Activated gamma-delta T cell treated with anti-CD3 and anti-CD28 coated beads, Interleukin-2, amount 50 U/mL, for 16 hours (primary cell): ENCODE measurements around the gene ITGB4.

Experiments
- DNase-seq: peaks from one replicate; pipeline ENCODE4 v3.0.0-alpha.2; 2020; ENCODE audit warnings: low read depth

The ITGB4 gene

GRCh38 chr17:75697651-75698291 lies 23.5 kb upstream of the ITGB4 start:
- no peak for DNase-seq

- no peak for DNase-seq
These were observed 22.6 kb upstream of the ITGB4 start for GRCh38 chr17:75698659-75699058.

- no peak for DNase-seq
These were observed 20.0 kb upstream of the ITGB4 start for GRCh38 chr17:75701288-75701687.

- DNase-seq: no peak
These were observed 18.1 kb upstream of the ITGB4 start for GRCh38 chr17:75703191-75703590.

- DNase-seq: no peak
These were observed 17.7 kb upstream of the ITGB4 start for GRCh38 chr17:75703591-75703990.

- DNase-seq: no peak
These were observed 16.0 kb upstream of the ITGB4 start for GRCh38 chr17:75704963-75705875.

- DNase-seq: no peak
These were observed 15.1 kb upstream of the ITGB4 start for GRCh38 chr17:75706042-75706728.

GRCh38 chr17:75707079-75707571 lies 14.1 kb upstream of the ITGB4 start:
- no peak for DNase-seq

- DNase-seq: no peak
These were observed 8.8 kb upstream of the ITGB4 start for GRCh38 chr17:75712446-75712845.

- no peak for DNase-seq
These were observed 1.5 kb upstream of the ITGB4 start for GRCh38 chr17:75719732-75720131.

- DNase-seq: no peak
These were observed 278 bp downstream of the ITGB4 start for GRCh38 chr17:75721463-75722011.

- DNase-seq: no peak
These were observed 817 bp downstream of the ITGB4 start for GRCh38 chr17:75722076-75722475.

GRCh38 chr17:75722542-75723095 lies 1.4 kb downstream of the ITGB4 start:
- DNase-seq: no peak

GRCh38 chr17:75723171-75723930 lies 2.1 kb downstream of the ITGB4 start:
- DNase-seq: no peak

GRCh38 chr17:75724016-75725003 lies 3.1 kb downstream of the ITGB4 start:
- DNase-seq: no peak

GRCh38 chr17:75725504-75725903 lies 4.2 kb downstream of the ITGB4 start:
- no peak for DNase-seq

GRCh38 chr17:75727391-75727790 lies 6.1 kb downstream of the ITGB4 start:
- no peak for DNase-seq

GRCh38 chr17:75729351-75729750 lies 8.1 kb downstream of the ITGB4 start:
- DNase-seq: no peak

- DNase-seq: no peak
These were observed 8.8 kb downstream of the ITGB4 start for GRCh38 chr17:75730065-75730464.

GRCh38 chr17:75731086-75731715 lies 9.9 kb downstream of the ITGB4 start:
- DNase-seq: no peak
